GM21381 (cell line): ENCODE measurements around the gene MACROD2.

Experiments
- ATAC-seq: cut with Tn5 transposase; IDR thresholded peaks from one replicate; pipeline ENCODE4 v1.9.1; 2021; ENCODE audit warnings: mild to moderate bottlenecking, moderate library complexity; ENCODE audit not compliant: unreplicated experiment

Gene MACROD2

GRCh38 chr20:15734052-15734451 lies 1738.7 kb downstream of the MACROD2 start:
- no peak for ATAC-seq

DNA sequence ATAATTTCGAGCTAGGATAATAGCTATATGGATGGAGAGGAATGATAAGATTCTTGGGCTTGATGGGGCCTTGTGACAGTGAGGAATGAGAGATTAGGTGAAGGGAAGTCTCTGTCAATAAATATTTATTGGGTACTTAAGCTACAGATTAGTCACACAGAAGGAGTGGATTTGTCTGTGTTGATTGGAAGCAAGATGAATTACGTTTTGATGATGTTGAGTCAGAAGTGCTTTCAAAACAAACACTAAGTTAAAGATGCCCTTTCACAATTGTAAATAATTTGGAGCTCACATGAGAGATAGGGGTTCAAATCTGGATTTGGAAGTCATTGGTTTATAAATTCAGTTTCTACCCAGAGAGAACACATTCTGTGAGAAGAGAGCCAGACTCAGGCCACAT lies 1743.7 kb downstream of the MACROD2 start:
- no peak for ATAC-seq

GRCh38 chr20:15740046-15740775 lies 1744.9 kb downstream of the MACROD2 start:
- no peak for ATAC-seq

DNA sequence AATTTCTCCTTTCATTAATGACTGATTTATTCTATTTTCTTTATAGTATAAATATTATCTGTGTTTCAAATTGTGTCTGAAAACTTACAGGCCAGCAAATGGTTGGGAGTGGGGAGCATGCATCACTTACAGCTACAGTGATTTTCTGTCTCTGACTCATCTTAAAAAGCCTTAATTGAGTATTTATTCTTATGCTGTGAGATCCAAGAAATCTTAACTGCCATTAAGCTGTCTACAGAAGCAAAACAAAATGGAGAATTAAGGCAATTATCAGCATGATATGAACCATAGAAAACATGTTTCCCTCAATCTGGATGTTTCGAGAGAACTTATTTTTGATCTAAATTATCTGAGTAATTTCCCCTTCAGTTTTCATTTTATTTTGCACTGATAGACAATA lies 1746.8 kb downstream of the MACROD2 start:
- ATAC-seq = no peak

DNA sequence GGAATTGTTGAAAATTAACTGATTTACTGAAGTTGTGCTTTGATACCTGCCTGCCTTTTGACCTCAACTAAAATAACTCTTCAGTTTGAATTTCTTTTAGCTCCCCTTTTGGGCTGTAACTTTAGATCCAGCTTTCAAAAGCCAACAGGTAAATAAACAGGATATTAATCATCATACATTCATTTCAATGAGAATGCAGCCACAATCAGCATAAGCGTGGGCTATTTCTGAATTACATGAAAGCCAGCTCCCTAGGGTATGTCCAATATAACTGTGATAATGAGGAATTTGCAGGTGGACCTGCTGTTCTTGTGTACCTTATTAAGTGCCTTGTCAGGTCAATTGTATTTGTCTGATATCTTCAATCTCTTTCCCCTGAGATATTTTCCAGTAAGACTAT lies 1747.3 kb downstream of the MACROD2 start:
- no peak for ATAC-seq

- no peak for ATAC-seq
Observed at GRCh38 chr20:15756002-15756753, 1760.9 kb downstream of the MACROD2 start.

GRCh38 chr20:15756754-15757115 lies 1761.4 kb downstream of the MACROD2 start:
- ATAC-seq = no peak

GRCh38 chr20:15759594-15759993 lies 1764.3 kb downstream of the MACROD2 start:
- ATAC-seq = no peak

GRCh38 chr20:15760001-15760621 lies 1764.8 kb downstream of the MACROD2 start:
- ATAC-seq = no peak

DNA sequence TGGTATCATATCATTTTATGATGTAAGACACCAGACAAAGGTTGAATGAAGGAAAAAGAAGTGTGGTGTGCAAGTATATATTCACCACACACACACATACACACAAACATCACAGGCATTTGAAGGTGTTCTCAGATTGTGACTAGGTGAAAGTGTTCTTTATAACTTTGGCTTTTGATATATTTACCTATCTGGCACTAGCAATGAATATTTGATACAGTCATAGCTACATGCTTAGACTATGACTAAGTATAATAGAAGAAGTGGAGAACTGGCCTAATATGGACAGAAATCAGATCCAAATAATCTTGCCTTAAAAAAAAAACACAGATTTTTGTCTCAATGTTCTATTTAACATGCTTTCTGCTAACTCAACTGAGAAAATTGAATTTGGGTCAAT lies 1768.0 kb downstream of the MACROD2 start:
- ATAC-seq = no peak

DNA sequence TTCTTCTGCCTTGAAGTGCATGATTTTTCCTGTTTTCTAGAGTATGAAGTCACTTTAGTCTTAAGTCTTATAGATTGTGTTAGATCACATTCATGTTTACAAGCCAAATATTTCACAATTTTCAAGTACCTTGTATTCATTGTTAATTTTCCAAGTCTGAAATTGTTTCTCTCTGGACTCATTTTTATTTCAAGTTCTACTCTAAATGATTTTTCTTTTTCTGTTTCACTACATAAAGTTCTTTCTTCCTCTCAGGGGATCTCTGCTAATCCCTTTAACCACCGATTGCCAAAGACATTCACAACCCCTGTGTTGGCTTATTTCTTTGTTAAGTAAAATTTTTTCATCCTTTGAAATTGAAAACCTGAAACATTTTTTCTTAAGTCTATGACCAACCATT lies 1772.3 kb downstream of the MACROD2 start:
- ATAC-seq = no peak

DNA sequence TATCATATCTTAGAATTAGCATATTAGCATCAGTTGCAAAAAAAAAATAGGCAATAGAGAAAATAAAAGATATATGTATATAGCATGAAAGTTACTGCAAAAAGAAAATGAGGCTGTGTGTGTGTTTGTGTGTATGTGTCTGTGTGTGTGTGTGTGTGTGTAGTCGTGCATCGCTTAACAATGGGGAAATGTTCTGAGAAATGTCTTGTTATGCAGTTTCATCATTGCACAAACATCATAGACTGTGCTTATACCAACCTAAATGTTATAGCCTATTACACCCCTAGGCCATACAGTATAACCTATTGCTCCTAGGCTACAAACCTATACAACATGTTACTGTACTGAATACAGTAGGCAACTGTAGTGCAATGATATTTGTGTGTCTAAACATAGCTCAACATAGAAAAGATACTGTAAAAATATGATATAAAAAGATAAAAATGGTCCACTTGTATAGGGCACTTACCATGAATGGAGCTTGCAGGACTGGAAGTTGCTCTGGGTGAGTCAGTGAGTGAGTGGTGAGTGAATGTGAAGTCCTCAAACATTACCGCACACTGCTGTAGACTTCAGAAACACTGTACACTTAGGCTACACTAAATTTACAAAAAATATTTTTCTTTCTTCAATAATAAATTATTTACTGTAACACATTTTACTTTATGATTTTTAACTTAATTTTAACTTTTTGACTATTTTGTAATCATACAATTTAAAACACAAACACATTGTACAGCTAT lies 1772.9 kb downstream of the MACROD2 start:
- no peak for ATAC-seq

DNA sequence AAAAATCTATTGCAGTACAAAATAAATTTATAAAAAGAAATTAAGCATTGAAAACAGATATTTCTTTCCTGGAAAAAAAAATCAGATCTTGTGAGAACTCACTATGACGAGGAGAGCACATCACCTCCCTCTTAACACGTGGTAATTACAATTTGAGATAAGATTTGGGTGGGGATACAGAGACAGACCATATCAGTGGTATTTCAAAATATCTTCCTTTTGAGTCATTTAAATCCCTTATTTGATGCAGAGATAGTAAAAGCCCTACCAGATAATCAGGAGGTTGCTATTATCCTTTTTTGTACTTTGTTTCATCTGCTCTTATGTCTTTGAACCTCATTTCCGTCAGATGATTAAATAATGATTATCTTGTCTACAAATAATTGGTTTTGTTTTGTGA lies 1777.5 kb downstream of the MACROD2 start:
- no peak for ATAC-seq

- no peak for ATAC-seq
Observed at GRCh38 chr20:15774926-15775325, 1779.6 kb downstream of the MACROD2 start.

- no peak for ATAC-seq
Observed at GRCh38 chr20:15776770-15777466, 1781.6 kb downstream of the MACROD2 start.

DNA sequence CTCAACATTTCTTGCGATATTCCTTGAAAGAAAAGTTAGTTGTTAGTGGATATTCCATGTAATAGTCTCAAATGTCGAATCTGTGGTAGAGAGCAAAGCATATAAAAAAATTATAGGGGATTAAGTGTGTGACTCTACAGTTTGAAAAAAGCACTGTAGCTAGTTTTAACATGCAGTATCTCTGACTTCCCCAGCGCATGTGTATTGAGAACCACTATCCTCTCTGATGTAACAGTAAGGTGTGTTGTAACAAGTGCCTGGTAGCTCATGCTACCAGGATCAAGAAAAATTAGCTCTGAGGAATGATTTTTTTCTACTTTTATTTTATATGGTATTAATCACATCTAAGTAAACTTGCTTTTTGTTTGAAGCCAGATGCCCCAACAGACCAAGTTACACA lies 1788.7 kb downstream of the MACROD2 start:
- no peak for ATAC-seq

GRCh38 chr20:15789079-15789478 lies 1793.8 kb downstream of the MACROD2 start:
- ATAC-seq = no peak

- no peak for ATAC-seq
Observed at GRCh38 chr20:15792855-15793254, 1797.5 kb downstream of the MACROD2 start.

GRCh38 chr20:15794409-15794808 lies 1799.1 kb downstream of the MACROD2 start:
- no peak for ATAC-seq

GRCh38 chr20:15795305-15796019 lies 1800.1 kb downstream of the MACROD2 start:
- no peak for ATAC-seq
